Astrocyte of the cerebellum (primary cell): ENCODE results near the gene CHST11.

Experiments
- DNase-seq: peaks from one replicate; pipeline ENCODE4 v3.0.0-alpha.2; 2011; ENCODE audit warnings: low read depth
- H3K4me3 ChIP-seq: 2 replicates; pipeline ENCODE4 v1.5.1; 2011; ENCODE audit warnings: mild to moderate bottlenecking, low read depth, low read length, moderate library complexity
- in situ Hi-C: cut with HindIII; loops from 2 replicates; pipeline ENCODE4 v1.10.0; 2017; ENCODE audit warnings: low sequenced_read_pairs
- TF ChIP-seq, protein P1 (sequence below): IDR thresholded peaks from 2 replicates; pipeline ENCODE4 v1.5.1; 2012; ENCODE audit warnings: low read length, low read depth, moderate library complexity, mild to moderate bottlenecking; ENCODE audit errors: missing control alignments

CHST11 gene

DNA sequence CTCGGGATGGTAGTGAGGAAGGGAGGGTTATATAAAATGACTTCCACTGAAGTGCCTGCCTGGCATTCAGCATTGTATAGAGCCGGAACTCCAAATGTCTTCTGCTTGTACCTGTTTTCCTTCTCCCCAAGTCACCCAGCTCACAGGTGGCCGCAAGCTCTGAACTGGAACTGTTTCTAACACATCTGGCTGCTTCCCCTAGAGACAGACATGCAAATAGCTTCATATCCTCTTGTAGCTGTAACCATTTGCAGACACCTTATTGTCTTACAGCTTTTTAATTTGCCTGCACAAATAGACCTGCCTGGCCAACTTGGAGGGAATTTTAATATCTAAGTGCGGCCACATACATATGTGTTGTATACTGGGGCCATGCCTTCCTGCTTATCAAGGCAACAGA lies 126.0 kb downstream of the CHST11 start:
- in situ Hi-C loops, result no loop called here
- no peak for DNase-seq
- TF ChIP-seq, protein P1, sequence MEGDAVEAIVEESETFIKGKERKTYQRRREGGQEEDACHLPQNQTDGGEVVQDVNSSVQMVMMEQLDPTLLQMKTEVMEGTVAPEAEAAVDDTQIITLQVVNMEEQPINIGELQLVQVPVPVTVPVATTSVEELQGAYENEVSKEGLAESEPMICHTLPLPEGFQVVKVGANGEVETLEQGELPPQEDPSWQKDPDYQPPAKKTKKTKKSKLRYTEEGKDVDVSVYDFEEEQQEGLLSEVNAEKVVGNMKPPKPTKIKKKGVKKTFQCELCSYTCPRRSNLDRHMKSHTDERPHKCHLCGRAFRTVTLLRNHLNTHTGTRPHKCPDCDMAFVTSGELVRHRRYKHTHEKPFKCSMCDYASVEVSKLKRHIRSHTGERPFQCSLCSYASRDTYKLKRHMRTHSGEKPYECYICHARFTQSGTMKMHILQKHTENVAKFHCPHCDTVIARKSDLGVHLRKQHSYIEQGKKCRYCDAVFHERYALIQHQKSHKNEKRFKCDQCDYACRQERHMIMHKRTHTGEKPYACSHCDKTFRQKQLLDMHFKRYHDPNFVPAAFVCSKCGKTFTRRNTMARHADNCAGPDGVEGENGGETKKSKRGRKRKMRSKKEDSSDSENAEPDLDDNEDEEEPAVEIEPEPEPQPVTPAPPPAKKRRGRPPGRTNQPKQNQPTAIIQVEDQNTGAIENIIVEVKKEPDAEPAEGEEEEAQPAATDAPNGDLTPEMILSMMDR, result no peak
- no peak overlapping the region for H3K4me3 ChIP-seq

DNA sequence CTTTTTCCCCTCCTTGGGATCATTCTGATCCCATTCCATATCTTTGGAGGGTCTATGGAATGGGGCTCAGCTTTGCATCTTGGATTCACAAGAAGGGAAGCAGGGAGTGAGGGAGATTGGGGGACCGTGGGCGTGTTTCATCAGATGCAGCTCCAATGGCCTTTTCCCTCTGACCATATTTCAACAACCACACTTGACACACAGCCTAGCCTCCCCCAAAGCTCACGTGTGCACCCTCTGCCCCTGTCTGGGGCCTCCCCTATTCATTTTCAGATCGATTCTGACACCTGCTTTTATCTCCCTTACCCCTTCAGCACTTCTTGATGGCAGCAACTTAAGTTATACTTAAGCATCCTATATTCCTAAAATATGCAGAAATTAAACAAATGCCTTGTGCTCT lies 126.6 kb downstream of the CHST11 start:
- in situ Hi-C loops, result no loop called here
- no peak overlapping the region for H3K4me3 ChIP-seq
- TF ChIP-seq, protein P1, result no peak
- no peak for DNase-seq

DNA sequence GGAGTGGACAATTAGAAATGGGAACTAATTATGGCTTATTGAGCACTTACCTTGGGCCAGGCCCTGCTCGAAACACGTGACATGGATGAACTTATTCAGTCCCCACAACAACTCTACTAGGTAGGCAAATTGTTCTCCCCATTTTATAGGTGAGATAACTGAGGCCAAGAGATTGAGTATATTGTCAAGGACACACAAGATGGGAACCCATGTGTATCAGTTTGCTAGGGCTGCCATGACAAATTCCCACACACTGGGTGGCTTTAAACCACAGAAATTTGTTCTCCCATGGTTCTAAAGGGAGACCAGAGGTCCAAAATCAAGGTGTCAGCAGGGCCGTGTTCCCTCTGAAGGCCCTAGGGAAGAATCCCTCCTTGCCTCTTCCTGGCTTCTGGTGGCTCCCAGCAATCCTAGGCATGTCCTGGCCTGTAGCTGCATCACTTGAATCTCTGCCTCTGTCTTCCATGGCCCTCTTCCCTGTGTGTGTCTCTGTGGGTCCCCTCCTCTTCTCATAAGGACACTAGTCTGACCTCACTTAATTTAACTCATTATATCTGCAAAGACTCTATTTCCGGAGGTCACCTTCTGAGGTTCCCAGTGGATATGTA lies 128.8 kb downstream of the CHST11 start:
- in situ Hi-C loops, result no loop called here
- H3K4me3 ChIP-seq, result no peak overlapping the region
- no peak for DNase-seq
- TF ChIP-seq, protein P1, result no peak

DNA sequence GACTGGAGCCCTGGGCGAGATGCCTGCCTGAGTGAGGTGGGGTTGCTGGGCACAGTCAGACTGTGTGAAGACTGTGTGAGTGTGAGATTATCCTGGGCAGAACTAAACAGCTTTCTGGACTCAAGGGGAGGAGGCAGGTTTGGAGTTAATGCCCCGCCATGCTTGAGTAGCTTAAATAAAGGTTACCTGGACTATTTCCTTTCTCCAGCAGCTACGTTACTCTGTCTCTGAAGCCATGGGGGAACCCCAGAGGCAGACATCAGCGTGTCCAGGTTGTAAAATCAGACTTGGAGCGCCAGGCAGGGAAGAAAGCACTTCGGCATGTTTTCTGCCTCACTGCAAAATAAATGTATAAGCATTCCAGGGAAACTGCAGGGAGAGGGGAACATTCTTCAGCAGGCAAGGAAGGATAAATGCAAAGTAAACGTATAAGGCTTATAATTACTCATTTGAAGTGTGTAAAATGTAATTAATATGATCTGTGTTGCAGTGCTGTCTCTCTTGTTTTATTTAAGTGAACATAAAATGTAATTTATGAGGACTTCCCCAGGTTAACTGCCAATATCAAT lies 129.7 kb downstream of the CHST11 start:
- in situ Hi-C loops, result no loop called here
- DNase-seq, result no peak
- TF ChIP-seq, protein P1, result no peak
- H3K4me3 ChIP-seq, result no peak overlapping the region

DNA sequence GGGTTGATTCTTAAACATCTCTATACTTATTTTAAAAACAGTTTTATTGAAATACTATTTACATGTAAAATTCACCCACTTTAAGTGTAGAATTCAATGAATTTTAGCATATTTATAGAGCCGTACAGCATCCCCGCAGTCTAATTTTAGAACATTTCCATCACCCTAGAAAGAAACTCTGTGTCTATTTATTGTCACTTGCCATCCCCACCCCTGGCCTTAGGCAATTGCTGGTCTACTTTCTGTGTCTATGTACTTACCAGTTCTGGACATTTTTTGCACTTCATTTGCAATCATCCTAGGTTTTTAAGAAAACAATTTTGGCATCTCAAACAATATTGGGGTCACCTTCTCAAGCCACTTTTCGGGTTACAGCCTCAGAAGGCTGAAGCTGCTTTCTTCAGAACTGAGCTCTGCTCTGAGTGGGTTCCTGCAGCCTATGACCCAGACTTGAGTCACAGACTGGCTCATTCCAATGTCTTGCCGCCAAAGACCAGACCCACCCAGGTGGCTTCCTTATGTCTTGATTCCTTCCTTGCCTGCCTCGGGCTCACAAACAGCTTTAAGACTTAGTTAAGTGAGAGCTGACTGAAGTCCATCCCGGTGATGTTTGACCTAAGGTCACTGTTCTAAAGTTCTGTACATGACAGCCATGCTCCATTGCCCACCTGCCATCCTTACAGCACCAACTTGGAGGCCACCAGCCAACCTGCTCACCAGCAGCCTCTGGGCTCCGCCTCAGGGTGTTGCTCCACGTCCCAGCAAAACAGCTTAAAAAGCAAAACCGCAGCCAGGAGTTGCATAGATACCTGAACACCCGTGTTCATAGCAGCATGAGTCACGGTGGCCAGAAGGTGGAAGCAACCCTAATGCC lies 131.5 kb downstream of the CHST11 start:
- in situ Hi-C loops, result no loop called here
- TF ChIP-seq, protein P1, result no peak
- no peak for DNase-seq
- no peak overlapping the region for H3K4me3 ChIP-seq

DNA sequence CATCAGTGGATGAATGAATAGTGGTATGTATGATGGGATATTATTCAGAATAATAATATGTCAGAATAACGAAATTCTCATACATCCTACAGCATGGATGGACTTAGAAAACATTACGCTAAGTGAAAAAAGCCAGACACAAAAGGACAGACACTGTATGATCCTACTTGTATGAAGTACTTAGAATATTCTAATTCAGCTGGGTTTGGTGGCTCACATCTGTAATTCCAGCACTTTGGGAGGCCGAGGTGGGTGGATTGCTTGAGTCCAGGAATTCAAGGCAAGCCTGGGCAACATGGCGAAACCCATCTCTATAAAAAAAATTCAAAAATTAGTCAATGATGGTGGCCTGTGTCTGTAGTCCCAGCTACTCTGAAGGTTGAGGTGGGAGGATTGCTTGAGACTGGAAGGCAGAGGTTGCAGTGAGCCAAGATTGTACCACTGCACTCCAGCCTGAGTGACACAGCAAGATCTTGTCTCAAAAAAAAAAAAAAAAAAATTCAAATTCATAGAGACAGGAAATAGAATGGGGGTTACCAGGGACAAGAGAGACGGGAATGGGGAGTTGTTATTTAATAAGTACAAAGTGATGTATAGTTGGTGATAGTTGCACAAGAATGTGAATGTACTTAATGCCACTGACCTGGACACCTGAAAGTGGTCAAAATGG lies 132.3 kb downstream of the CHST11 start:
- in situ Hi-C loops, result no loop called here
- DNase-seq, result no peak
- TF ChIP-seq, protein P1, result no peak
- H3K4me3 ChIP-seq, result no peak overlapping the region
